HG02678 (cell line): ENCODE data around the gene C1QL4.
"Not testable (repeated sequence)": the region's sequence is repeated elsewhere in the genome, so short reads cannot be mapped to it uniquely, and the experiment has no call there.

Experiments used
- ATAC-seq: cut with Tn5 transposase; IDR thresholded peaks from one replicate; pipeline ENCODE4 v1.9.1; 2021; ENCODE audit warnings: mild to moderate bottlenecking, moderate library complexity; ENCODE audit not compliant: unreplicated experiment

The C1QL4 gene

DNA sequence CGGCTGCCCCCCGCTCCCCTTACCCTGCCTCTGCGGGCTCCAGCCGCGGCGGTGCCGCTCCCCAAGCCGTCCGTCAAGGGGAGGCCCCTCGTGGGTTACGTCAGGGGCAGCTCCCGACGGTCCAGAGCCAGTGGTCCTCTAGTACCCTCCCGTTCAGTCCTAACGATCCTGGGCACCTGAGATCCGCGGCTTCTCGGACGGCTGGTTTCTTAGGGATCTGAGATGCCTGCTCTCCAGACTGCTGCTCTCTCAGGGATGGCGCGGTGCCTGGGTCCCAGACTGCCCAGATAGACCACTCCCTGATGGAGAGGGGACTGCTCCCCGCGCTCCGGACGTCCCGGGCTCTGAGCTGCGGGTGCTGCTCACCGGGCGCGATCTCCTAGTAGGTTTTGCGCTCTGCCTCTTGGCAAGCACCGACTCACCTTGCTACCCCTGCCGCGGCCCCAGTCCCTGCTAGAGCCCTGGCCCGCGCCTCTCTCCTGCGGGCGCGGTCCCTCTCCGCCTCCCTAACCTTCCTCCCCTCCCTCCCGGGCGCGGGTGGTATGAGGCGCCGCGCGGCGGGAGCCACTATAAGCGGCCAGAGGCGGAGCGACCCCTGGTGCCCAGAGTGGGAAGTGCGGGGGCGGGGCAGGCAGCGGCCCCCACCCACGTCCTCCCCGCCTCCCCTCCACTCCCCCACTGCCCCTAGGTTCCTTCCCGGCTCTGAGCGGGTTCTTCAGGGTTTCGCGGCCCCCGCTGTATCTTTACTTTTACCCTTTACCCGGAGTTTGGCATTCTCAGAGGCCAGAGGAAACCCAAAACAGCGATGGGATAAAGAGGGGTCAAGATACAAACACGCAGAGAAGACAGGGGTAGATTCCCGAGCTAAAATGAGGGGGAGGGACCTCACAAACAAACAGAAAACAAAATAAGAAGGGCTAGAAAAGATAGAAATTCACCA is at the start of gene C1QL4:
Gene C1QL4, minus strand, starts transcription at position 544 of the 940 bp plus-strand sequence. CDS start 711 bp downstream, outside the sequence.
- peak; percentile 65 for ATAC-seq

DNA sequence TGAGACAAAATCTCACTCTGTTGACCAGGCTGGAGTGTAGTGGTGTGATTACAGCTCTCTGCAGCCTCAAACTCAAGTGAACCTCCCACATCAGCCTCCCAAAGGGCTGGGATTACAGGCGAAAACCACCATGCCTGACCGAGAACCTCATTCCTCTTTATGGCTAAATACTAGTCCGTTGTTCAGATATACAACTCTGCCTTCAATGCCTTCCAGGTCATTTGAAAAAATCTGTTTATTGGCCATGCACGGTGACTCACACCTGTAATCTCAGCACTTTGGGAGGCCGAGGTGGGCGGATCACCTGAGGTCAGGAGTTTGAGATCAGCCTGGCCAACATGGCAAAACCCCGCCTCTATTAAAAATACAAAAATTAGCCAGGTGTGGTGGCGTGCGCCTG is 43.2 kb upstream of the C1QL4 start:
- not testable (repeated sequence) for ATAC-seq

DNA sequence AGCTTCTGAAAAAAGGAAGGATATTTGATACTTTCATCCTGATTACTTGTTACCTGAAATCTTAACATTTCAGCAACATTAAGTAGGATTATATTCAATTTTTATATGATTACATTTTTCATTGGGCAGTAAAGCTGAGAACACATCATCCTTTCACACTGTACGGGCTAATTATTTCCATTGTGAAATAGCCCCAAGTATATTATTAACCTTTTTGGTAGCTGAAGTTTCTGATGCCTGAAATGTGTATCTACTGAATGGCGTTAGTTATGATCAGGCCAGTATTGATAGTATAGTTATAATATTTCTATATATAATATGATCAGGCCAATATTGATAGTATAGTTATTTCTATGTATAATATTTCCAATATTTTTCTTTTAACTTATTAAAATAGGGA is 40.4 kb upstream of the C1QL4 start:
- ATAC-seq, result no peak

DNA sequence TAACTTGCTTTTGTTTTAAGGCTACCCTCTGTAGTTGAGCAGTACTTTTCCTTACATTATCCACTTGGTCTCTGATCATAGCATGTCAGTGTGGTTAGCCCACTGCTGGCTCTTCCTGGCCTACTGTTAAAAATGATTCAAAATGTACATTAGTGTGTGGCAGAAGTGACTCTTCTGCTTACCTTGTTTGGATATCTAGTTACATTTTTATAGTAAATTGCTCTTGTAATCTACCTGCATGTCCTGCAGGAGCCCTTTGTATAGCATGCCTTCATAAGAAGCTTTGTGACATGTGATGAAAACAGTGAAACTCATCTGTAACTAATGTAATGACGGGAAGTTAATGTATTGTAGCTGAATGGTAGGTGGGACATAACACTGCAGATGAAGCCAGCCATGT is 38.4 kb upstream of the C1QL4 start:
- peak; percentile 52 for ATAC-seq

DNA sequence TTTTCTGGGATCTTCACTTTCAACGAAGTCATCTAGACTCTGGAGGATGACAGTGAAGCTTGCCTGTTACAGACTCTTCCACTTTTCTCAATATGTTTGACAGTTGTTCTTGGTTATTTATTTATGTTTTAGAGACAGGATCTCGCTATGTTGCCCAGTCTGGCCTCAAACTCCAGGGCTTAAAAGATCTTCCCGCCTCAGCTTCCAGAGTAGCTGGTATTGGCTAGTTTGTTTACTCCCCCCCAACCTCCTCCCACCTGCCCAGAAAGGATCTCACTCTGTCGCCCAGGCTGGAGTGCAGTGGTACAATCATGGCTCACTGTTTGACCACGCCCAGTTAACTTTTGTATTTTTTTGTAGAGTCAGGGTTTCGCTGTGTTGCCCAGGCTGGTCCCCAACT is 33.6 kb upstream of the C1QL4 start:
- ATAC-seq, result no peak

DNA sequence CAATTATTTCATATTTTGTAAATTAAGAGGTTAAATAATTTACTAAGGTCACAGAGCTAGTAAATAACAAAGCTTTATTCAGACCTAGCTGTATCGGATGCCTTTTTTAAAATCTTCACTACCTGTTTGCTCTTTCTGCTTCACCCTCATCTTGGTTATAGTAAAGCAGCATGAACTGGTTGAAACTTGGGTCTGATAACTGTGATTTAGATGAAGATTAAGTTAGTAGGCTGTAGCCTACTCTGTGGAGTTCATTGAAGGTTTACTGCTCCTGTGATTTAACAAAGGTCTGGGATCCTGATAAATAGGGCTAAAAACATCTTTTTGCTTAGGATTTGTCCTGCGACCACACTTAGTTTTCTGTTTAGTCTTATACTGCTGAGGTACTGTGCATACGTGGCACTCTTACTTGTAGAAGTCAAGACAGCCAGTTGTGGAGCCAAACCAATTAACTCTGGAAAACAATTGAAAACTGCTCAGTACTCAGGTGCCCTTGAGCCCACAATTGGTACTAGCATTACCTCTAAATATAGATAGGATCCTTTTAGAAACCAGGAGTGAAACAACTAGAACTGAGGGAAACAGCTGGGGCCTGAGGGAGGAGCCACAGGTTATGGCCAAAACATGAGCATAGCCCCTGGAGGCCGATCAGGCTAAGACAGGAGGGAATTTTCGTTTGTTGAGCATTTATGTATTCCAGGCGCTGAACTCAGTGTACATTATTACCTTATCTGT is 32.6 kb upstream of the C1QL4 start:
- peak; percentile 45 for ATAC-seq

DNA sequence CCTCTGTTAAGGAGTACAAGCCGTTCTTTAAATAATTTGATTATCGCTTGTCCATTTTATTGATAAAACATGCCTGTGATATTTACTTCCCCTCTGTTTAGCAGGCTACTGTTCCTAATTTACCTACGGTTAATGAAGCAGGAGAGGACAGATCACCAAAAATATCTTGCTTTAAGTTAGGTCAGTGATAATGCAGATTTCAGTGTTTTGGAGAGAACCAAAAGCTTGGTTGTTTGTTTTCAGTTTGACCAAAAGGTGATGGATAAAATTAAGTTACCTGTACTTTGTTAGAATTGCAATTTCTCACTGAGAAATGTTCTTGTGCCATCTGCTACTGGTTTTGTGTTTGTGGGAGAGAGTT is 31.2 kb upstream of the C1QL4 start:
- no peak for ATAC-seq

DNA sequence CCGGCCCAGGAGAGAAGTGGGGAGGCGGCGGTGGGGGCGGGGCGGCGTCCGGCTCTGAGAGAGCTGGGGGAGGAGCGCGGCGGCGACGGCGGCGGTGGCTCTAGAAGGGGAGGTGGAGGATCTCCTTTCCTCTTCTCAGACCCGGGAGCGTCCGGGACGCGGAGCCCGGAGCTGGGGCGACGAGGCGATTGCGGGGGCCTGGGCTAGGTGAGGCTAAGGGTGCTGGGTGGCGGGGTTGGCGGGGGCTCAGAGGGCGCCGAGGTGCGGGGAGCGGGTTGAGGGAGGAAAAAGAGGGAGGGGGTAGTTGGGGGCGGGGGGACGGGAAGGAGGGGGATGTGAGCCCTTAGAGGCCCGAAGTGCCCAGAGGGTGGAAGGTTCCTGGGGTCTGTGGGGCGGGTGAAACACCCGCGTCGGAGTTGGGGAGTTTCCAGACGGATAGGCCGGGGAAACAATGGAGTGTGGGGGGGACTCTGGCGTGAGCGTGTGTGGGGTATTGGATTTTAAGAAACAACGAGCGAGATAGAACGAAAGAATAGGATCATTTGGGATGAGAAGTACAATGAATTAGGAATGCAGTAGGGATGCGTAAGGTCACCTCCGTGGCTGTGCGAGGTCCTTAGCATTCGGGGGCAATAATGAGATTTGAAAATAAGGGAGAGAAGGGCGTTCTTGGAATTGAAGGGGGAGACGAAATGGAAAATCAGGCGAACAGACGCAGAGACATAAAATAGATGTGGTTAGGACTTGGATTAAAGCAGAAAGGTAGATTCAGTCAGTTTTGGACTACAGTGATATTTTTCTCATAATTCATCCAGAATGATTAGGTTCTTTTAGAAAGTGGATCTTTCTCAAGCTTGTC is 30.6 kb upstream of the C1QL4 start, which contains the start of gene SPATS2:
Gene SPATS2, plus strand, starts transcription at position 82 of the 859 bp plus-strand sequence. CDS start 93,551 bp downstream, outside the sequence.
- ATAC-seq, result no peak

DNA sequence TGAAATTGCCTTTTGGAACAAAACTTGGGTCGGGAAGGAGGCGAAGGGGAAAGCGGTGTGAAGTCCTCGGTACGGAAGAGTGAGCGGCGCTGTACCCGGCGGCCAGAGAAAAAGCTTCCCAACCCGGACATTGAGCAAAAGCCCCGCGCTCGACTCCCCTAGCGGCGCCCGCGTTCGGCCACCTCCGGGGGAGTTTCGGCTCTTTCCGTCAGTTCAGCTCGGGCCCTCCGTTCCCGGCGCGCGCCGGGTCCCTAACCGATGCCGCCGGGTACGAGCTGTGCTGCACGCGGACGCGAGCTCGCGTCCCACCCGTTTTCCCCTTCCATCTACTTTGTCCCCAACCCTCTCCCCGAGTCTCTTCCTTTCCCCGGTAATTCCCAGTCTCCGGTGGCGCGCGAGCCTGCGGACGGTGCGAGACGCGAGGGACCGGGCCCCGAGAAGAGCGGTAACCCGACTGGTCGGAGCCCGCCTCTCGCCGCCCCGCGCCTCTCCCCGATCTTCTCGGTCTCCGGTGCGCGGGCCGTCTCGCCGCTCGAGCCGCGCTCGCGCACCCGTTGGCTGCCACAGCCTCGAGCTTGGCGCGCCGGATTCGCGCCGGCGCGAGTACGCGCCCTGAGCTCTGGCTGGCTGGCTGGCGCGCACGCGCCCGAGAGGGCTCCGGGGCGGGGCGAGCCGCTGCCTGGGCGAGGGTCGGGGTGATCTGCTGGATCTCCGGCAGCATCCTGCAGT is 29.8 kb upstream of the C1QL4 start:
- peak; percentile 63 for ATAC-seq

DNA sequence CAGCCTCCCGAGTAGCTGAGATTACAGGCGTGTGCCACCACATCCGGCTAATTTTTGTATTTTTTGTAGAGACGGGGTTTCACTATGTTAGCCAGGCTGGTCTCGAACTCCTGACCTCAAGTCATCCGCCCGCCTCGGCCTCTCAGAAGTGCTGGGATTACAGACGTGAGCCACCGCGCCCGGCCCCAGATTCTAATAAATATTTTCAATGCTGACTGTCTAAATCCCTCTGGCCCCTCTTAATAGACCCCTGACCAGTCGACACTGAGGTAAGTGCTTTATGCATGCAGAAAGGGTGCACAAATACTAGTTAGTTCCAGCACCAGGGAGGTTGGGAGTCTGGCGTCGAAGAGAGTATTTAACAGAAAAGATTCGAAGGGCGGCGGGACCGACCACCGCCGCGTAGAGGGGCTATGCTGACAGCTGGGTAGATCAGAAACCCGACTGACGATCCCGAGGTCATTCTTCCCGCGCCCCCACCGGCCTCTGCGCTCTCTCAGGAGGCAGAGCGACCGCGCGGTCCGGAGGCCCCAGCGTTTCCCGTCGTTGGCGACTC is 29.2 kb upstream of the C1QL4 start:
- ATAC-seq, result no peak

DNA sequence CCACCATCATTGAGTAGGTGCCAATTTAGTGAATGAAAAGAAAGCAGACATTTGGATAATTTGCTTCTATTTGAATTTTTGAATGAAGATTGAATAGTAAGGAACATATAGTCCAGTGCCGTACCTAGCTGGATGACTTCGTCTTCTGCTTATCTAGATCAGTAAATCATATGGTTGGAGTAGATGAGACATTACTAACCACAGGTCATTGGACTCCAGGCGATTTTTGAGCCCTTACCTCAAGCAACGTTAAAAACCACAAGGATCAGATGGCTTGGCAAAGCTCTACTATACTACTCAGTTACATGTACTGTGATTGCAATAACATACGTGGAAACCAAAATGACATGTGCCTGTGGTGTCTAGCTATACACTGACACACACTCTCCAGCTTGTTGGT is 28.6 kb upstream of the C1QL4 start:
- no peak for ATAC-seq

DNA sequence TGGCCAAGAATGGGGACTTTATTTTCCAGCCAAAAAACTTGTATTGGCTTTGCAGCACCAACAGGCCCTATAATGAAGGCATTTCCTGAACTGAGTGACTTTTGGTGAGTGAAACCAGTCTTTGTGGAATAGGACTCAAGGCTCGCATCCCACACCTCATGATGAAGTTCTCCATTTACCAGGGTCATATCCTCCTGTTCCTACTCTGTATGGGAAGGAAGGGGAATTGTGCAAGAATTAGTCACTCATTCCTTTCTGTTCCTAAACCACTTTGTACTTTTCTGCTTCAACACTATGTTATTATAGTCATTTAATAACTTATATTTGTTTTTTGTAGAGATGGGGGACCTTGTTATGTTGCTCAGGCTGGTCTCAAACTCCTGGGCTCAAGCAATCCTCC is 28.0 kb upstream of the C1QL4 start:
- no peak for ATAC-seq

DNA sequence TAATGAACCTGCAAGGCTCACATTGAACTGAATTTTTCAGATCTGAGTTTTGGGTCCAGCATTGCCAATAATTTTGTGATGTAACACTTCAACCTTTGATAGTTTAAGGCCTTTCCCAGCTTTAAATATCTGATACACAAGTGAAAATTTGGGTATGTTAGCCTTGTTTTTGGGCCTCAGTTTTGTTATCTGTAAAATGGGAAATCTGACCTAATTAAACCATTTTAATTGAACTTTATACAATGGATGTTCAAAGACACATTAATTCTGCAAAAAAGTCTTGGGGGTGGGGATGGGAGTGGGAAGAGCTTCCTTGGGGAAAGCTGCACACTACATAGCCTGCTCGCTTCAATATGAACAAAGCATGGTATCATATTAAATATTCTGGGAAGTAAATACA is 25.1 kb upstream of the C1QL4 start:
- ATAC-seq, result no peak

DNA sequence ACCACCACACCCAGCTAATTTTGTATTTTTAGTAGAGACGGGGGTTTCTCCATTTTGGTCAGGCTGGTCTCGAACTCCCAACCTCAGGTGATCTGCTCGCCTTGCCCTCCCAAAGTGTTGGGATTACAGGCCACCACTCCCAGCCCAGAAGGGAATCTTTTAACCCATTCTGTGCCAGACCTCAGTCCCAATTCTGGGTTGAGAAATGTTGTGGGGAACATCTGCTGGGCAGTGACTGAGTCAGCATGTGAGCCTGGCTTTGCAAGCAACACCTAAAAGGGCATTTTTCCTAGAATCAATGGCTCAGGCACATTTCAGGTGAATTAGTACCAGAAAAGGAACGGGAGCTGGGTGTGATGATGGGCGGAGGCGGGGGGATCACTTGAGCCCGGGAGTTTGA is 22.7 kb upstream of the C1QL4 start:
- ATAC-seq, result no peak

DNA sequence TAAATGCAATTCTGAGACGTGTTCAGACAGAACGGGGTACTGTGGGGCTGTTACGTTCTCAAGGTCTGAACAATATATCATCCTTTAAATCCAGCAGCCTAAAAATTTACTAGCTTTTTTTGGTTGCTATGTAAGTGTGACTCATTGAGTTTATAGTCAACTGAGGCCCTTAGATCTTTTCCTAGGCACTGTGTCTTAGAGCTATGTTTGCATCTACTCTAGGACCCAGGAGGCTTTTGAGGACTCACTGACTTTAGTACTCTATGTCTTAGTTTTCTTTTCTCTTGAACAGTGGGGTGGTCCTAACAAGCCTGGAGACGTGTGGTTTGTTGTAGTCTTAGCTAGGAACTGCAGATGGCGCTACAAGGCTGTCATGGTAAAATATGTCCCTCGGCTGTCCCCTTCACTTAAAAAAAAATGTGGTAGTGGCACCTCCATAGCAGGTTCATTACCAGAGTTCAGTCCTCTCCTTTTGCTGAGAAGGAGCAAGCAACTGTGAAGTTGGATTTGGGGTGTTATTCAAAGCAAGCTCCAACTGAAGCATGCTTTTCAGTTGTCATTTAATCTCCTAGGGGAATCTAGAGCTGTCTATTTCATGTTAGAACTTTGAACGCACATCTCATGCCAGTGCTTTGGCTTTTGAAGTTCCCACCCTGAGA is 21.6 kb upstream of the C1QL4 start:
- ATAC-seq, result no peak

DNA sequence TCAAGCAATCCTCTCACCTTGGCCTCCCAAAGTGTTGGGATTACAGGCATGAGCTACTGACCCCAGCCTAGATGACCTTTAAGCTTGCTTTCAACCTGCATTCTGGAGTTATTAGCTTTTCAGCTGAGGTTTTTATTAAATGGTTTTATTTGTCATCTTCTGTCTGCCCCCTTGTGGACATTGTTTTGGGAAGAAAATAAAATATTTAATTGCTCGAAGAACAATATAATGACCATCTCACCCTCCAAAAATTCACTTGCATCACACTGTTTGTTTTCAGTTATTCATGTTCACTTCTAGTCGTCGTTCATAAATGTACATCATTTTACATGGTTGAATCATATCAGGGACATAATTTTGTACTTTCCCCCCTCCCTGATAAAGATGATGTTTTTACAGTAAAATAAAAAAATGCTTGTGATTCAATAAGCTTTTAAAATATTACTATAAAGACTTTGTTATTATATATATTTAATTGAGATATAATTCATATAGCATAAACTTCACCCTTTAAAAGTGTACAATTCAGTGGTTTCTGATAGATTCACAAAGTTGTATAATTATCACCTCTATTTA is 20.2 kb upstream of the C1QL4 start:
- ATAC-seq, result no peak

DNA sequence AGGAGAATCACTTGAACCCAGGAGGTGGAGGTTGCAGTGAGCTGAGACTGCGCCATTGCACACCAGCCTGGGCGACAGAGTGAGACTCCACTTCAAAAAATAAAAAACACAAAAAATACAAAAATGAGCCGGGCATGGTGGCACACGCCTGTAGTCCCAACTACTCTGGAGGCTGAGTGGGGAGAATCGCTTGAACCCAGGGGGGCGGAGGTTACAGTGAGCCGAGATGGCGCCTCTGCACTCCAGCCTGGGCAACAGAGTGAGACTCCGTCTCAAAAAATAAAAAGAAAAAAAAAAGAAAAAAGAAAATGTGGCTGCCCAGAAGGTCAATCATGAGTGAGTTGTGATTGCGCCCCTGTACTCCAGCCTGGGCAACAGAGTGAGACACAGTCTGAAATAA is 18.9 kb upstream of the C1QL4 start:
- ATAC-seq, result no peak

DNA sequence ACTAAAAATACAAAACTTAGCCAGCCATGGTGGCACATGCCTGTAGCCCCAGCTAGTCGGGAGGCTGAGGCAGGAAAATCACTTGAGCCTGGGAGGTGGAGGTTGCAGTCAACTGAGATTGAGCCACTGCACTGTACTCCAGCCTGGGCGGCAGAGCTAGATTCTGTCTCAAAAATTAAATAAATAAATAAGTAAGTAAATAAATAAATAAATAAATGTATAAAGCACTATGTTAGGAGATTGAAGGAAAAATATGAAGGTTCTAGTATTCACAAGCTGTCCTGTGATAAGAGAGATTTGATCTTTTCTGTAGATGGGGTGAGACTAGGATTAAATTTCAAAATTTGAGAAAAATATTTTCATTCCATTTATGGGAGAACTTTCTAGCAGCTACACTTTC is 15.4 kb upstream of the C1QL4 start:
- no peak for ATAC-seq

DNA sequence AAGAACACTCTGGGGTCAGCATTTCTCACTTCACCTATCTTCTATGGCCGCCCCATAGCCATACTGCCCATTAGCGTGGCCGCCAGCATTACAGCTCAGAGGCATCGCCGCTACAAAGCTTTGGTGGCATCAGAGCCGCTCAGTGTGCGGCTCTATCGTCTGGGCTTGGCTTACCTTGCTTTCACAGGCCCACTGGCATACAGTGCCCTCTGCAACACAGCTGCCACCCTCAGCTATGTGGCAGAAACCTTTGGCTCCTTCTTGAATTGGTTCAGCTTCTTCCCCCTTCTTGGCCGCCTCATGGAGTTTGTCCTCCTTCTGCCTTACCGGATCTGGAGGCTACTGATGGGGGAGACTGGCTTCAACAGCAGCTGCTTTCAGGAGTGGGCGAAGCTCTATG is 12.3 kb upstream of the C1QL4 start:
- no peak for ATAC-seq
